ENCODE data around the gene UBXN11. TPM values are rescaled to one million over a fixed set of nuclear protein-coding genes. Genes with fewer than 3 reads are reported as not detected.
A peak's percentile ranks its signal among the peaks of the same experiment; 100 is the strongest.

Gene UBXN11
- total and polyA plus RNA-seq, 2 of the 13 experiments (the other 11 are each of a cell fraction or from before 2014, with no cell fraction given): 9.3 to 10.4 TPM

- peak in 1 of 2 experiments; percentile 11; a peak in 1 of 4 replicates for TF ChIP-seq HMGXB4 (CRISPR knock-in tag; IDR thresholded peaks at IDR 0.05; ENCODE audit: borderline replicate concordance in 1 of 2, low read depth in 1 of 2)
- TF ChIP-seq SMC3 (IDR thresholded peaks at IDR 0.05; ENCODE audit: low read length): peak; percentile 49
- no peak for TF ChIP-seq ATF3 (CRISPR knock-in tag; IDR thresholded peaks at IDR 0.05)
- no peak for TF ChIP-seq ZFP36 (IDR thresholded peaks at IDR 0.05; ENCODE audit: borderline replicate concordance, low read depth, low read length, partially characterized antibody)
- no peak for TF ChIP-seq HNRNPH1 (optimal IDR thresholded peaks at IDR 0.05; ENCODE audit: low read depth, low read length)
- TF ChIP-seq ZNF263 (CRISPR knock-in tag; IDR thresholded peaks at IDR 0.05): no peak
- TF ChIP-seq HNF1A (IDR thresholded peaks at IDR 0.05; ENCODE audit: low read depth): no peak
- TF ChIP-seq HNF1A (CRISPR knock-in tag; IDR thresholded peaks at IDR 0.05; ENCODE audit: borderline replicate concordance): 0 out of 2 replicates have a peak, but pooled peaks have one; percentile 41
- TF ChIP-seq KDM3A (CRISPR knock-in tag; IDR thresholded peaks at IDR 0.05; ENCODE audit: low read depth): no peak
- no peak for TF ChIP-seq ZNF44 (CRISPR knock-in tag; IDR thresholded peaks at IDR 0.05)
- TF ChIP-seq MBD4 (IDR thresholded peaks at IDR 0.05; ENCODE audit: borderline replicate concordance, low read length): no peak
- peak; percentile 53 for TF ChIP-seq AGO2 (optimal IDR thresholded peaks at IDR 0.05; ENCODE audit: low read depth, low read length)
- peak; percentile 64 for TF ChIP-seq CTCF (CRISPR knock-in tag; IDR thresholded peaks at IDR 0.05)
- no peak for TF ChIP-seq ZBTB25 (CRISPR knock-in tag; IDR thresholded peaks at IDR 0.05)
- no peak for TF ChIP-seq ZMYM2 (CRISPR knock-in tag; IDR thresholded peaks at IDR 0.05)
- 0 out of 2 replicates have a peak, but pooled peaks have one; percentile 25 for TF ChIP-seq ZNF276 (CRISPR knock-in tag; IDR thresholded peaks at IDR 0.05; ENCODE audit: low read depth)
- peak; percentile 15 for TF ChIP-seq HNRNPLL (IDR thresholded peaks at IDR 0.05; ENCODE audit: low read depth, low read length, poor library complexity, severe bottlenecking)
Observed at GRCh38 chr1:26285366-26286063, 20.9 kb downstream of the UBXN11 start (continued).
